Measurements from ENCODE around the gene TRPM2. TPM values are rescaled to one million over a fixed set of nuclear protein-coding genes. Genes with fewer than 3 reads are reported as not detected.

TRPM2 gene
- total RNA-seq, 1 donor from 2014 or later, result under 0.01 TPM

DNA sequence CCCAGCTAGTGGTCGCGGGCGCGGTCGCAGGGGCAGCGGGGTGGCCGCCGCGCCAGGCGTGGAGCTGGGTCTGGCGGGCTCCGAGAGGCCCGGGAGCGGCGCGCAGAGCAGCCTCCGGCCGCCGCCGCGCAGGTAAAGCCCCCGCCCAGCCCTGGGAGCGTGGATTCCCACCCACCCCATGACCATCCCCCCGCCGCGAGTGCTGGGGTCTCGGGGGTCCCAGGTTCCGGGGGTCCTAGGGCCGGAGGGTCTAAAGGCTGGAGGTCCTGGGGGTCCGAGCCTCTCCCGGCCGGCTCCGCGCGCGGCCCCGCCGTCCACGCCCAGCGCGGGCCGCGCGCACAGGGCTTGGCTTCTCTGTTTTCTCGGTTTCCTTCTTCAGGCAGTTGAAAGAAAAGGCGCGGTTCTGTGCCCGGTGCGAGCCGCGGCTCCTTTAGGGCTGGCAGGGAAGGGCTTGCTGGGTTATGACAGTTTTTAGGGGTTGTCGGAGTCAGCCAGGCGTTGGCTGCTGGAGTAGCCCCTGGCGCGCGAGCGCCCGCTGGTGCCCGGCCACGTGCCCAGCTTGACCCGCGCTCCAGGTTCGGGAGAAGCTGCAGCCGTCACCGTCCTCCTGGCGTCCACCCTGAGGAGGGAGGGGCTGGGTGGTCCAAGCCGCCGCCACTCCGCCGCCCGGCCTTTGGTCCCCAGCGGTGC lies 102.2 kb downstream of the TRPM2 start:
- Histone ChIP-seq H3K36me3 (ENCODE audit: control insufficient read depth, insufficient read depth, low read length) (no peaks in the 10 kb centered on the region), H3K27me3 (ENCODE audit: control insufficient read depth, insufficient read depth, low read length) (peaks cover 2% of the 10 kb centered on the region), H3K4me3 (ENCODE audit: low read depth, low read length) (peak overlapping the region; percentile 37)
- DNase-seq (ENCODE audit: low read depth) (no peak), FAIRE-seq (no peak)
- peak; percentile 17 for TF ChIP-seq CTCF (IDR thresholded peaks at IDR 0.05; ENCODE audit: insufficient read depth, low read length, severe bottlenecking)

DNA sequence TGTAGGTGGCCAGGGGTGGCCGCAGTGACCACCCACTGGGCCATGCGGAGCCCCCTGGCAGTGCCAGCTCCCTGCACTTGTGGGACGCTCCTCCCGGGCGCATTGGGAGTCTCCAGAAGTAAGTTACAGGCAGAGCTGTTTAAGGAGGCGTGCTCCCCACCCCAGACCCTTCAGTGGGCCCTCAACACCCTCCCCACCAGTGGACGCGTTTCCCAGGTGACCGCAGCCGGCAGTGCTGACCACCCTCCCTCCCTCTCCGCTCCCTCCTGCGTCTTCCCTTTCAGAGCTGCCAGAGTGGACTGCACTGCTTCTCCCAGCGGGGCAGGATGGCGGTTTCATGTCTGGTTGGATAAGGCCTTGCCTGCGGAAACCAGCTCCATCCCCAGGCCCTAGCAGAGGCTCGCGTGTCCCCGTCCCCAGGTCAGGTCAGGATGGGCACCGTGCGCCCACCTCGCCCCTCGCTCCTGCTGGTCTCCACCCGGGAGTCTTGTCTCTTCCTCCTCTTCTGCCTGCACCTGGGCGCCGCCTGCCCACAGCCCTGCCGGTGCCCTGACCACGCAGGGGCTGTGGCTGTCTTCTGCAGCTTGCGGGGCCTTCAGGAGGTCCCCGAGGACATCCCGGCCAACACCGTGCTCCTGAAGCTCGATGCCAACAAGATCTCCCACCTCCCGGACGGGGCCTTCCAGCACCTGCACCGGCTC lies 102.9 kb downstream of the TRPM2 start:
- no peak for DNase-seq (ENCODE audit: low read depth)
- peak overlapping the region; percentile 37 for H3K4me3 ChIP-seq (ENCODE audit: low read depth, low read length)
- H3K27me3 ChIP-seq (ENCODE audit: control insufficient read depth, insufficient read depth, low read length), result peaks cover 2% of the 10 kb centered on the region
- no peak for FAIRE-seq
- no peaks in the 10 kb centered on the region for H3K36me3 ChIP-seq (ENCODE audit: control insufficient read depth, insufficient read depth, low read length)
- no peak for TF ChIP-seq CTCF (IDR thresholded peaks at IDR 0.05; ENCODE audit: insufficient read depth, low read length, severe bottlenecking)

DNA sequence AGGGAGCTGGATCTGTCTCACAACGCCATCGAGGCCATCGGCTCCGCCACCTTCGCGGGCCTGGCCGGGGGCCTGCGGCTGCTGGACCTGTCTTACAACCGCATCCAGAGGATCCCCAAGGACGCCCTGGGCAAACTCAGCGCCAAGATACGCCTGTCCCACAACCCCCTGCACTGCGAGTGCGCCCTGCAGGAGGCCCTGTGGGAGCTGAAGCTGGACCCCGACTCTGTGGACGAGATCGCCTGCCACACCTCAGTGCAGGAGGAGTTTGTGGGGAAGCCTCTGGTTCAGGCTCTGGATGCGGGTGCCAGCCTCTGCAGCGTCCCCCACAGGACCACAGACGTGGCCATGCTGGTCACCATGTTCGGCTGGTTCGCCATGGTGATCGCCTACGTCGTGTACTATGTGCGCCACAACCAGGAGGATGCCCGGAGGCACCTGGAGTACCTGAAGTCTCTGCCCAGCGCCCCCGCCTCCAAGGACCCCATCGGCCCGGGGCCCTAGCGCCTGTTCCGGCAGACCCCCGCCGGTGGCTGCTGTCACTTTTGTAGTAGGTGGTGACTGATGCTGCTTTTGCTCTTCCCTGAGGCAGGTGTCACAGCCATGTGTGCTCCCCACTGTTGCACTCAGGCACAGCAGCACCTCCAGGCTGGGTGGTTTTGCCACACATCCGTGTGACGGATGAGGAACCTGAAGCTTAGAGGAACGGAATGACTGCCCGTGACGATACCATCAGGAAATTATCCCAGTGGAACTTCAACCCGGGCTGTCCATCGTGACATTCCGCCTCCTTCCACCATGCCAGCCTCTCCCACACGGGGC lies 103.7 kb downstream of the TRPM2 start:
- no peak for TF ChIP-seq CTCF (IDR thresholded peaks at IDR 0.05; ENCODE audit: insufficient read depth, low read length, severe bottlenecking)
- FAIRE-seq (no peak), DNase-seq (ENCODE audit: low read depth) (no peak)
- Histone ChIP-seq H3K27me3 (ENCODE audit: control insufficient read depth, insufficient read depth, low read length) (peaks cover 2% of the 10 kb centered on the region), H3K36me3 (ENCODE audit: control insufficient read depth, insufficient read depth, low read length) (no peaks in the 10 kb centered on the region), H3K4me3 (ENCODE audit: low read depth, low read length) (no peak overlapping the region)

- no peaks in the 10 kb centered on the region for H3K36me3 ChIP-seq (ENCODE audit: control insufficient read depth, insufficient read depth, low read length)
- peaks cover 2% of the 10 kb centered on the region for H3K27me3 ChIP-seq (ENCODE audit: control insufficient read depth, insufficient read depth, low read length)
- FAIRE-seq (peak; percentile 43), DNase-seq (ENCODE audit: low read depth) (no peak)
- H3K4me3 ChIP-seq (ENCODE audit: low read depth, low read length), result no peak overlapping the region
- no peak for TF ChIP-seq CTCF (IDR thresholded peaks at IDR 0.05; ENCODE audit: insufficient read depth, low read length, severe bottlenecking)
These were observed 105.7 kb downstream of the TRPM2 start for GRCh38 chr21:44458971-44459711.

- no peak for FAIRE-seq
These were observed 106.5 kb downstream of the TRPM2 start for GRCh38 chr21:44459712-44460440.

More at GRCh38 chr21:44459712-44460440, 106.5 kb downstream of the TRPM2 start:
- DNase-seq (ENCODE audit: low read depth), result no peak
- H3K36me3 ChIP-seq (ENCODE audit: control insufficient read depth, insufficient read depth, low read length), result no peaks in the 10 kb centered on the region
- H3K27me3 ChIP-seq (ENCODE audit: control insufficient read depth, insufficient read depth, low read length), result peaks cover 2% of the 10 kb centered on the region
- no peak for TF ChIP-seq CTCF (IDR thresholded peaks at IDR 0.05; ENCODE audit: insufficient read depth, low read length, severe bottlenecking)
- H3K4me3 ChIP-seq (ENCODE audit: low read depth, low read length), result no peak overlapping the region

Data from bronchial epithelial cell (primary cell).